Cardiac fibroblast (primary cell): ENCODE data around the gene GGTLC1.
"Not testable (repeated sequence)": the region's sequence is repeated elsewhere in the genome, so short reads cannot be mapped to it uniquely, and the experiment has no call there.

Source experiments
- DNase-seq, 2 donors: peaks; one replicate each; pipeline versions ENCODE4 v3.0.0 to v3.0.0-alpha.2; 2010; ENCODE audit warnings: low read depth in 2 of 2
- H3K4me3 ChIP-seq, 2 donors: replicated peaks in 1 of 2; 1 replicate in 1 of 2; 2 replicates in 1 of 2; pipeline ENCODE4 v1.5.1; 2011; ENCODE audit warnings: low read depth in 2 of 2, low read length in 2 of 2, mild to moderate bottlenecking in 2 of 2, moderate library complexity in 1 of 2
- CTCF ChIP-seq: IDR thresholded peaks from one replicate; pipeline ENCODE4 v1.5.1; 2011; ENCODE audit warnings: low read depth, mild to moderate bottlenecking, low read length, inconsistent platforms

GGTLC1 gene

DNA sequence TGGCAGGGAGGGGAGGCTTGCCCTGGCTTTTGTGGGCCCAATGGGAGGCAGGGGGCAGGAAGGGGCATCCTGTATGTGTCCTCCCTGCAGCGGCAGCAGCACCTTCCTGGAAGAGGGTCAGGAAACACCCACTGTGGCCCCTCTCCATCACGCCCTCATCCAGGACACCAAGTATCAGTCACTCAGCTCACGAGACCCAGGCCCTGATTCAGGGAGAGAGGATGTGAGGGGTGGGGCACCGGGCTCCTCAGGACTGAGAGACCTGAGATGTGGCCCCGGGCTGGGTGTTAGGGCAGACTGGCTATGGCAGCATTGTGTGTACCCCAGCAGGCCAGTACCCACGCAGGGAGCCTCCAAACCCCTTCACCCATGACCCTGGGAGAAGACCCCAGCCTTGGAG is 9.2 kb downstream of the GGTLC1 start:
- DNase-seq = not testable (repeated sequence)

DNA sequence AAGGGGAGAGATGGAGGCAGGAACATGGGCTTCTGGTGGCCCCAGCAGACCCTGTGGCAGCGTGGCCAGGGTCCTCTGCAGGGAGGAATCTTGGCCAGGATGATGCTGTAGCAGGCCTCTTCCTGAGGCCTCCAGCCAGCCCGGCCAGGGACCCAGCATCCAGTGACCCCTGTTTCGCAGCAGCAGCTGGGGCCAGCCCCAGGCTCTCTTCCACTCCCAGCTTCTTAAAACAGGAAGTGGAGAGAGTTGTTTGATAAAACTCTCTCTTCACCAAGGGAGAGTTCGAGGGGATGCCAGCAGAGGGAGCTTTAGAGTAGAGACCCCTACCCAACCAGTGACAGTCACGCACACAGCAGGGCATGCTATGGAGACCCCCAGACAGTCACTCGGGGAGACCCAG is 10.1 kb downstream of the GGTLC1 start:
- DNase-seq, H3K4me3 ChIP-seq: not testable (repeated sequence)

More for the DNA sequence above, 9.2 kb downstream of the GGTLC1 start:
- not testable (repeated sequence) for H3K4me3 ChIP-seq

- no peak overlapping the region for H3K4me3 ChIP-seq
- no peak for DNase-seq
- TF ChIP-seq CTCF = no peak
Observed at GRCh38 chr20:23974966-23975365, 13.6 kb downstream of the GGTLC1 start.

DNA sequence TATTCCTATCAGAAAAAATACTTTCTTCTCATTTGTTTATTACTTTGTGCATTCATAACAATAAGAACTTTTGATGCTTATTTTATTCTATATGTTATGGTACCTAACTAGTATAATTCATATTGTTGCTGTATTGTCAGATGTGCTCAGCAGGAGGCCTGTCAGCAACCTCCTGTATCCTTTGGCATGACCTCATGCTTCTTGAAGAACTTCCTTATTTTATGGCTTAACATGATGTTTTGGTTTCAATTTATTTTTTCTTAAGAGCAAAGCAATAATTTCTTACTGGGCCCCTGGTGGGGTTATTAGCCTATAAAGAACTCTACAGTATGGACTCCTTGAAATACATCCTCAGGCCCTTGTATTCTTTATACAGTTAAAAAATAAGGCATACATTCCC is 17.3 kb downstream of the GGTLC1 start:
- TF ChIP-seq CTCF = no peak
- no peak overlapping the region for H3K4me3 ChIP-seq
- no peak for DNase-seq

DNA sequence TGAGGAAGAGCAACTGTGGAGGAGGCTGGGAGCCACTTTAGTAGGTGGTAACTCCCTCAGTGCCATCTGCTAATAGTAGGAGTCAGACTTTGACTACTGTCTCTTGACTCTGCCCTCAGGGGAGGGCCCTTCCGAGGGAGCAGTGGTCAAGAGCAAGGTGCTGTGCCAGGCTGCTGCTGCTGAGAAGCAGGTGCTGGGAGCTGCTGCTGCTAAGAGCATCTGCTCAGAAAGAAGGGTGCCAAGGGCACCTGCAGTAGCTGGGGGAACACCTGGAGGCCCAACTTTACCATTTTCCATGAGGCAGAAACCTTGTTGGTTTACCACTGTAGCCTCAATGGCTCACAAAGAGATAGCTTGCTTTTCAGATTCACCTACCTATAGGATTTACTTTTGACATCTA is 18.5 kb downstream of the GGTLC1 start:
- TF ChIP-seq CTCF = no peak
- H3K4me3 ChIP-seq = no peak overlapping the region

GRCh38 chr20:23967616-23967979 is 21.0 kb downstream of the GGTLC1 start:
- no peak for DNase-seq
- H3K4me3 ChIP-seq = no peak overlapping the region
- no peak for TF ChIP-seq CTCF

More for the DNA sequence above, 18.5 kb downstream of the GGTLC1 start:
- DNase-seq = no peak

- TF ChIP-seq CTCF = no peak
- no peak overlapping the region for H3K4me3 ChIP-seq
- DNase-seq = no peak
Observed at GRCh38 chr20:23966927-23967615, 21.5 kb downstream of the GGTLC1 start.

DNA sequence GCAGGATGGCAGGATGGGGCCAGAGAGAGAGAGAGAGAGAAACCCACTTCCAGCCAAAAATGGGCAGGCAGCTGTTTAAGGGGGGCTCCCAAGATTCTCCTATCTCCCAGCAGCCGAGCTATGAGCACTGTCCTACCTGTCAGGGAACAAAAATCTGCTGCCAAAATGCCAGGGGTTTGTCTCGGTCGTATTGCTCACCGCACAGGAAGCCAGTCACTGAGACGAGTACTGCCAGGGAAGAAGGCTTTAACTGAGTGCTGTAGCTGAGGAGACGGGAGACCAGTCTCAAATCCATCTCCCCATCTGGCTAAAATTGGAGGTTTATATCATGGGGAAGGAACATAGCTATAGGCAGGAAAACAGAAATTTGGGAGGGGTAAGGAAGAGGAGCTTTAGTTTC is 22.3 kb downstream of the GGTLC1 start:
- no peak overlapping the region for H3K4me3 ChIP-seq
- TF ChIP-seq CTCF = no peak
- DNase-seq = no peak
